Type B pancreatic cell (in vitro differentiated cells): Measurements from ENCODE around the gene IYD. TPM values are rescaled to one million over a fixed set of nuclear protein-coding genes. Genes with fewer than 3 reads are reported as not detected.

Experiments used
- DNase-seq: peaks from one replicate; pipeline ENCODE4 v3.0.0; 2021; ENCODE audit warnings: mixed read lengths; ENCODE audit not compliant: unreplicated experiment; ENCODE audit errors: extremely low spot score
- H3K27ac Mint-ChIP-seq: 2 replicates; pipeline ENCODE4 v1.8.0; 2021; ENCODE audit warnings: mild to moderate bottlenecking, mixed read lengths
- H3K27me3 Mint-ChIP-seq: 2 replicates; pipeline ENCODE4 v1.8.0; 2021; ENCODE audit warnings: mixed read lengths
- H3K36me3 Mint-ChIP-seq: 2 replicates; pipeline ENCODE4 v1.8.0; 2021; ENCODE audit warnings: mixed read lengths
- H3K4me1 Mint-ChIP-seq: one replicate; pipeline ENCODE4 v1.8.0; 2021; ENCODE audit warnings: mixed read lengths; ENCODE audit not compliant: unreplicated experiment
- H3K4me3 Mint-ChIP-seq: 2 replicates; pipeline ENCODE4 v1.8.0; 2021; ENCODE audit warnings: mild to moderate bottlenecking, mixed read lengths
- H3K9me3 Mint-ChIP-seq: 2 replicates; pipeline ENCODE4 v1.8.0; 2021; ENCODE audit warnings: mixed read lengths
- total RNA-seq: library from RNA; stranded (reverse); gene quantifications from 2 replicates; pipeline ENCODE4 v1.2.1, GENCODE V29; 2021; ENCODE audit warnings: low replicate concordance
- TF ChIP-seq, protein P1 (sequence below): fragments of 200-600 bp; sonication (generic); conservative IDR thresholded peaks from 2 replicates; pipeline ENCODE4 v1.5.0; 2021; ENCODE audit warnings: antibody characterized with exemption, mild to moderate bottlenecking

The IYD gene
- total RNA-seq, 1 donor from 2014 or later = 0.24 TPM

DNA sequence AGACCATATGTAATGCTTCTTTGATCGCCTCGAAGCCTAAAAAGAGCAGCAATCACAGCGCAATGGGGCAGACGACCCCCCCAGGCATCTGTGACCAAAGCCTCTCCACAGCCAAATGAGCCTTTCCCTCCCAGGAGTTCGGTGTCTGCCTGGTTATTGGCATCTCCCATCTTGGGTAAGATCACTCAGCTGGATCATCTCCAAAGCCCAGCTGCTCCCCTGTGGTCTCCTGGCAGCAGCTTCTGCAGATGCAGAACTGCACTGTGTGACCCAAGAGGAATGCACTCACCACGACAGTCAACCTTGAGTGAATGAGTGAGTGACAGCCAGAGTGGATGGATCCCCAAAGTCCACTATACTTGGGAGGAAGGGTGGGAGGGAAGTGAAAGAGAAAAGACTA lies 44.8 kb upstream of the IYD start:
- no peak overlapping the region for H3K4me3 Mint-ChIP-seq
- H3K9me3 Mint-ChIP-seq = peaks cover 5% of the 10 kb centered on the region
- H3K27ac Mint-ChIP-seq = no peak overlapping the region
- H3K27me3 Mint-ChIP-seq = peaks cover 14% of the 10 kb centered on the region
- H3K4me1 Mint-ChIP-seq = no peaks in the 10 kb centered on the region
- no peak for DNase-seq
- TF ChIP-seq, protein P1, sequence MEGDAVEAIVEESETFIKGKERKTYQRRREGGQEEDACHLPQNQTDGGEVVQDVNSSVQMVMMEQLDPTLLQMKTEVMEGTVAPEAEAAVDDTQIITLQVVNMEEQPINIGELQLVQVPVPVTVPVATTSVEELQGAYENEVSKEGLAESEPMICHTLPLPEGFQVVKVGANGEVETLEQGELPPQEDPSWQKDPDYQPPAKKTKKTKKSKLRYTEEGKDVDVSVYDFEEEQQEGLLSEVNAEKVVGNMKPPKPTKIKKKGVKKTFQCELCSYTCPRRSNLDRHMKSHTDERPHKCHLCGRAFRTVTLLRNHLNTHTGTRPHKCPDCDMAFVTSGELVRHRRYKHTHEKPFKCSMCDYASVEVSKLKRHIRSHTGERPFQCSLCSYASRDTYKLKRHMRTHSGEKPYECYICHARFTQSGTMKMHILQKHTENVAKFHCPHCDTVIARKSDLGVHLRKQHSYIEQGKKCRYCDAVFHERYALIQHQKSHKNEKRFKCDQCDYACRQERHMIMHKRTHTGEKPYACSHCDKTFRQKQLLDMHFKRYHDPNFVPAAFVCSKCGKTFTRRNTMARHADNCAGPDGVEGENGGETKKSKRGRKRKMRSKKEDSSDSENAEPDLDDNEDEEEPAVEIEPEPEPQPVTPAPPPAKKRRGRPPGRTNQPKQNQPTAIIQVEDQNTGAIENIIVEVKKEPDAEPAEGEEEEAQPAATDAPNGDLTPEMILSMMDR = no peak
- H3K36me3 Mint-ChIP-seq = no peaks in the 10 kb centered on the region

DNA sequence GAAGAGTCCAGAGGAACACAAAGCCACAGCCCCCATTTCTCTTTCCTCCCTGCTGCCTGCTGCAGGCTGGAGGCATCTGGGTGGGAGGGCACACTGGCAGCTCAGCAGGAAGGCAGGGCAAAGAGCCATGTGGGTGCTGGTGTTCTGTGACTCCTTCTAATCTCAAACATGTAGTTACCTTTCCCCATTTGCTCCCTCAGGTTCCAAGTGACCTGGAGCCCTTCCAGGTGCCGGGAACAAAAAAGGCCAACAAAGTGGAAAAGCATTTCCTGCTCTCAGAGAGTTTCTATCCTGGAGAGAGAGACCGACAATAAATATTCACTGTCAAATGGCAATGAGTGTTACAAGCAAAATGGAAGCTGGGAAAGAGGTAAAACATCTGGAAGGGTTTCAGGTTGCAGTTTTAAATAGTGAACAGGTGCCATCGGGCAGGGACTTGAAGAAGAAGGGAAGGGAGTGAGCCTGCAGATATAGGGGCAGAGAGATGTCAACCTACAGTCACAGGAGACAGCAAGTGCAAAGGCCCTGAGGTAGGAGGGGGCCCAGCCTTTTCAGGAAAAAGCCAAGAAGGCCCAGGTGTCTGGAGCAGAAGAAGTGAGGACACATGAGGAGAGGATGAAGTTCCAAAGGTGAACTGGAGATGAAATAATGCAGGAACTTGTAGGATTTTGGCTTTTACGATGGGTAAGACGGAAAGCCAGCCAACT lies 43.6 kb upstream of the IYD start:
- DNase-seq = no peak
- Mint-ChIP-seq H3K27me3 (peaks cover 14% of the 10 kb centered on the region), H3K9me3 (peaks cover 5% of the 10 kb centered on the region), H3K36me3 (no peaks in the 10 kb centered on the region), H3K4me1 (no peaks in the 10 kb centered on the region), H3K4me3 (no peak overlapping the region), H3K27ac (peak overlapping the region; percentile 29)
- TF ChIP-seq, protein P1 = no peak

DNA sequence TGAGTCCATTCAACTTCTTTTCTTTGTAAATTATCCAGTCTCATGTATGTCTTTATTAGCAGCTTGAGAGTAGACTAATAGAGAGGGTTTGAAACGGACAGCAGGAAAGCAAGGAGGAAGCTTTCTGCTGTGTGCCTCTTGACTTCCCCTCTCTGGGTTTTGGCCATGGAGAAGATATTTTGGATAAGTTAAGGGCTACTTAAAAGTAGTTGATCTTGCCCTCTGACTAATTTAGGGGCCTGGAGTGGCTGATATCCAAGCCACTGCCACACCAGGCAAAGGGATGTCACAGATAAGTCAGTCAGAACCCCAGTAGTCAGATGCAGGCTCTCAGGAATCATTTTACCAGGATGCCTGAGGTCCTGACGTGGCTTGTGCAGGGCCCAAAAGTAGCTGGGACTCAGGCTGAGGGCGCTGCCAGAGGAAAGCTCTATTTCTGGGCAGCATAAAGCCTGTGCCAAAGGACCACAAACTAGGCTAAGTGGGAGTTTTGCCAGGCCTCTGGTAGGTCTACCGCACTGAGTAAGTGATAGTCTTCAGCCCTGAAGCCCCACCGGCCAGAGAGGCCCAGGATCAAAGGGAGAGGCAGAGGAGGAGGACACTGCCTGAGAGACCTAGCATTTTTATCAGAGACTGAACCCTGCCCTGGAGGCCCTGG lies 41.6 kb upstream of the IYD start:
- H3K4me3 Mint-ChIP-seq = no peak overlapping the region
- H3K36me3 Mint-ChIP-seq = no peaks in the 10 kb centered on the region
- no peak for DNase-seq
- H3K27me3 Mint-ChIP-seq = peaks cover 9% of the 10 kb centered on the region
- H3K9me3 Mint-ChIP-seq = peaks cover 5% of the 10 kb centered on the region
- no peaks in the 10 kb centered on the region for H3K4me1 Mint-ChIP-seq
- H3K27ac Mint-ChIP-seq = no peak overlapping the region
- TF ChIP-seq, protein P1 = no peak

DNA sequence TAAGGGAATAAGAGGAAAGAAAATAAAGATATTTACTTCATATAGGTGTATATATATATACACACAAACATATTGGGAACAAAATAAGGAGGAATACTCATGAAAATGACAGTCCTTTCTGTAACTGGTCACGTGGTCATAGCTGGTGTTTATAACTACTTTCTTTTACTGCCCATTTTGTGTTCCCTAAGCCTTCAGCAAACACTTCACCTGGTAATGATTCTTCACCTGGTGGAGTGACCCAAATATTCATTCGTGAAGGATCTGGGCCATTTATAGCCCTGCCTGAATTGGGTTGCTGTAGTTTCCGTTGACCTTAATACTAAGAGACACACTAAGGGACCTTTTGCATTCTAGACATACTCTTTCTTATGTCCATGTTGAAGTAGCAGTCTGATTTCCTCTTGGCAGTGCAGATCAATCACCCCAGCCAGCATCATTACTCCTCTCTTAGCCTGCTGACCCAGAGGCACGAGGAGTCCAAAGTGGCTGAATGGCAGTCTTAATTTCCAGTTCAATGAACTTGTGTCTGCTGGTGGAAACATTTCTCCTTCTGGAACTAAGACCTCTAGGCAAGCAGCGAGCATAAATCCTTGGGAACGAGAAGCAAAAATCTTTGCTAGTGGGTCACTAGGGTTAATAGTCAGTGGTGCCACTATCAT lies 39.9 kb upstream of the IYD start:
- H3K36me3 Mint-ChIP-seq = no peaks in the 10 kb centered on the region
- DNase-seq = no peak
- peaks cover 5% of the 10 kb centered on the region for H3K9me3 Mint-ChIP-seq
- peaks cover 9% of the 10 kb centered on the region for H3K27me3 Mint-ChIP-seq
- H3K27ac Mint-ChIP-seq = no peak overlapping the region
- H3K4me3 Mint-ChIP-seq = no peak overlapping the region
- H3K4me1 Mint-ChIP-seq = no peaks in the 10 kb centered on the region
- TF ChIP-seq, protein P1 = no peak

DNA sequence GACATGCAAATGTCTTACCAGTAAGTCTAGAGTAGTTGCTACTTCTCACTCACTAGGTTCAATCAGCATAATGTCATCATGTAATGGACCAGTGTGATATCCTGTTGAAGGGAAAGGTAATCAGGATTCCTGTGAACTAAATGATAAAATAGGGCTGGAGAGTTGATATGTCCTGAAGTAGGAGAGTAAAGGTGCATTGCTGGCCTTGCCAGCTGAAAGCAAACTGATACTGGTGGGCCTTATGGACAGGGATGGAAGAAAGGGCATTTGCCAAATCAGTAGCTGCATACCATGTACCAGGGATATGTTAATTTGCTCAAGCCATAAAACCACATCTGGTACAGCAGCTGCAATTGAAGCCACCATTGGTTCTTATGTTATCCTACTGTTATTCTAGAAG lies 37.5 kb upstream of the IYD start:
- Mint-ChIP-seq H3K9me3 (no peaks in the 10 kb centered on the region), H3K27ac (no peak overlapping the region), H3K36me3 (no peaks in the 10 kb centered on the region), H3K27me3 (peaks cover 3% of the 10 kb centered on the region), H3K4me1 (peaks cover 12% of the 10 kb centered on the region), H3K4me3 (no peak overlapping the region)
- TF ChIP-seq, protein P1 = no peak
- DNase-seq = no peak
